Measurements from ENCODE around the gene GLS.
"Not testable (repeated sequence)": the region's sequence is repeated elsewhere in the genome, so short reads cannot be mapped to it uniquely, and the experiment has no call there.

GLS gene

DNA sequence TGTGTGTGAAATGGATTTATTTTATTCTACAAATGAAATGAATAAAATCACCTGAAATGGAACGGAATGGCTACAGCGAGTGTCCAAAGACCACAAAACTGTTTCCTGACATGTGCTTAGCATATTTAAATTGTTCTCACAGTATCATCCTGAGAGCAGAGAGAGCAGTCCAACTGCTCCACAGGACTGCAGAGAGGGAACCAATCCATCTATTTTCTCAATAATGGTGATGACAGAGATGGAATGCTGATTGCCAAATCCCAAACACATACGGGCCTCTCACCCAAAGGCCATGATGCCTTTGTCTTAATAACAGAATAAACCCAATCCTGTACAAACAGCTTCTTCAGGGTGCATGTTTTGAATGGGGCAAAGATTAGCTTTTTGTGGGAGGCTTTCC is 92.2 kb downstream of the GLS start:
- DNase-seq (ENCODE audit: low spot score) = no peak

DNA sequence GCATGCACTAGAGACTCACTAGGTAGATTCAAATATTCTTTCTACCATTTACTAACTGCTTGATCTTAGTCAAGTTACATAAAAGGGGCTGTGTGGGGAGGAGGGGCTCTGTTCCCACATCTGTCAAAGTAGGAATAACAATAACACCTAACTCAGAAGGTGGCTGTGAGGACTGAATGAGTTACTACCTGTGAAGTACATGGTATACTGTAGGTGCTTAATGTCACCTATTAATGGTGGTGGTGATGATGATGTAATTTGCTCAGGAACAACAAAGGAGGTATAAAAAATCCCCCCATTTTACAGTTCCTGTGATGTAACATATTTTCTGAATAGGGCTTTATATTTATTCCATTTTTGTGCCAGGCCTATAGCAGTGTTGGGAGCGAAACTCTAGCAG is 92.6 kb downstream of the GLS start:
- DNase-seq (ENCODE audit: low spot score) = no peak

DNA sequence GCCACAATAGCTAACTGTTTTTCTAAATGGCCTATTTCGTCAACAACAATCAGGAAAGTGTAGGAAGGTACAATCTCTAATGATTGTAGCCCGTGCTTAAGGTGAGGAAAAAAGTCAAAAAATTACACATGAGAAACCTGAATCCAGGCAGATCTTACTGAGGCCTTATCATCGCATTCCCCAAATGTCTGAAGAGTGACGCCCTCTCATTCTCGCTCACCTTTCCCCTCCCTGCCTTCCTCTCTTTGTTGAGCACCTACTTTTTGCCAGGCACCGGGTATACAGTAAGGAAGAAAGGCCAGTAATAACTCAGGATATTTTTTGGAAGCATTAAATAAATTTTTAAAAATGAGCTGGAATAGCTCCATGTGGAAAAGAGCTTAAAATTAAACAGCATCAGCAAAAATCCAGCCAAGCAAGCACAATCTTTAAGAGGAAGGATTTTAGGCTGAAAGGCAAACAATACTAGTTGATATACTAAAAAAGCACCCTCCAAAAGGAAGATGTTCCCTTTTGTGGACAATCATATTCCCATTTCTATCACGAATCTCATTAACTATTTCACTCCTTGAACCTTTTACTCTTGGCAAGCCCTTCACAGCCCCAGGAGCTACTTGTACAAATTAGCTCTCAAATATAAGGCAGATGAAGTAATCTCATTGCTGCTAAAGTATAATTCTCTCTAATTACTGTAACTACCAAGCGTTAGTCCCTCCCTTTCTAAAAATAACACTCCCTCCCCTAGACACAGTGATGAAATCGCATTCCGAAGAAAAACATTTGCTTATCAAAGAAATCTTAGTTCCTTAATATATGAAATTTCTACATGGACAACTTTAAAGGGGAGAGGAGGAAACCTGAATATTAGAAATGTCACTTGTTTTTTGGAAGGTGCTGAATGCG is 93.4 kb downstream of the GLS start:
- DNase-seq (ENCODE audit: low spot score) = no peak

DNA sequence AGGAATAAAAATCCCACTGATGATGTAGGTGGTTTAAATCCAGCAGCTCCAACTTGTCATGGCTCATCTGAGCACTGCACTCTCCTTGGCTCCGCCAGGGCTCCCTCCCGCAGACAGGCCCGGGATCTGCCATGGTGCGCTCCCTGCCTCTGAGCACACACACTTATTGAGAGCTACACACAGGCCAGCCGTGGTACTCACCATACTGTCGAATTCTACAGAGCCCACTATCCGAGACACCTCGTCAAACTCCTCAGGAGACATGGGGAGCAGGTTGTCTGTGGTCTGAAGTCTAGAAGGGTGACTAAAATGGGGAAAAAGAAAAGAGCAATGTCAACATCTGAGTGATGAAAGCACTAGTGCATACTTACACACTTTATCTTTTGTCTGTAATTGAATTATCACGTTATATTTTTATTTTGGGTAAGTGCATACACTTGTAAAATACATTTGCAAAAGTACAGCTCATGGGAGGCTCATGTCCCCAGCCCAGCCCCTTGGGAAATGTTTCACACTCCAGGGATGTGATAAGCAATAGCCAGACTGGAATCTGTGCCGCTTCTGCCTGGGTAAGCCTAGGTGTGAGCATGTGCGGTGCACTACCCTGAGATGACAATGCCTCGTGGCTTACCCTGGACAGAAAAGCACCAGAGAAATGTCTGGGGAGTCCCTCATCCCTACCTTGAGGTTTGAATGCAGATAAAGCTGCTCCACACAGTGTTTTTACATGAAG is 94.2 kb downstream of the GLS start:
- no peak for DNase-seq (ENCODE audit: low spot score)

DNA sequence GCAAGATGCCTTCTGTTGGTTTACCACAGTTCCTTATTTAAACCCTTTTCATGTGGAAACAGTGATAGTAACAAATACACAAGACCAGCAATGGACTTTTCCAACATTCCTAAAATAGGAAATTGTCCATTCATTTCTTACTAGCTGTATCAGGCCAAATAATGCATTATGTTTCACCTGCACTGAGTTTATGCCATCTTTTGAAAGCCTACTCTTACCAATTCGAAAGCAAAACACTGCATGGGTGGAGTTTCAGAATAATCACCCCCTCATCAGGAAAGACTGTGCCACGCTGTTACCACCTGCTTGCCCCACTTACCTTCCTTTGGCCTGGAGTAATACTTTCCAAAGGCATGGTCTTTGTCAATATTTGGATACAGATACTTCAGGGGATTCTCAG is 95.9 kb downstream of the GLS start:
- DNase-seq (ENCODE audit: low spot score) = no peak

DNA sequence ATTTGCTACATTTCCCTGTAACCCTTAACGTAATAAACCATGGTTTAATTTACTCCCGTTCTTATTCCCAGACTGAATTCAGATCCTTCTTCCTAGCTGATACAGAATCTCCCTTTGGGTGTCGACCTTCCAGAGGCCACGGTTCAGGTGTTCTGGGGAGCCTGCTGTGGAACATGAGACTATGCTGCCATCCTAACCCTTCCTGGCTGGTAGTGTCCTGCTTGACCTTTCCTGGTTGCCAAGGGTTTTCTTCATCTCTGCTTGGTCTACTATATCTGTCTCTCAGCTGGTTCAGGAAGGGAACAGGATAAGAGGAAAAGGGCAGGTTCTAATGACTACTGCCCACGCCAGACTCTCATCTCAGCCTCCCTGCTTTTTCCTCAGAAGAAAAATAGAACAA is 96.9 kb downstream of the GLS start:
- DNase-seq (ENCODE audit: low spot score) = no peak

DNA sequence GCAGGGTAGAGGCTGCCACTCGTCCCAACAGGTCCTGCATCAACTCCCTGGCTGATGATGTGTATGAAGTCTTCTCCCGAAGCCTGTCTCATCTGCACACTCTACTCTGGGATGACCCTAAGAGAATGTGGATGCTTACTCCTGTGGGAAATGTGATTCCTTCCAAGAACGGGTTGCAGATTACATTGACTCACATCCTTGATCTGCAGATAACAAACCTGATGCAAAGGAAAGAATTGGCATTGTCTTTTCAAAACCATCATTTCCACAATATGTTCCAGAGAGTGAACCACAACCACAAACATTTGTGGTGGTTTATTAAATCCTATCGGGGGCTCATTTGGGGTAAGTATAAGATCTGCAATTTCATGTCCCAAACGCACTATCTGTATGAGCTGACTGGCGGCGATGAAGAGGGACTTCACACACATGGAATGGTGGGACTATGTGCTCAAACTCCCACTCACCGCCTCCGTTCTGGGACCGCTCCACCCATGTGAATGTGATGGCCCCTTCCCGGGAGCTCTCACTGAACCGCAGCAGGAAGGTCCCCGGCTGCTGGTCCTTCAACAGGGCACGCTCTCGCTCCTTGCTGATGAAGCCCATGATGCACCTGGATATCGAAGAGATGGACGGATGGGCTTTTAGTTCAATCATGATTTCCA is 97.9 kb downstream of the GLS start:
- DNase-seq (ENCODE audit: low spot score) = no peak

DNA sequence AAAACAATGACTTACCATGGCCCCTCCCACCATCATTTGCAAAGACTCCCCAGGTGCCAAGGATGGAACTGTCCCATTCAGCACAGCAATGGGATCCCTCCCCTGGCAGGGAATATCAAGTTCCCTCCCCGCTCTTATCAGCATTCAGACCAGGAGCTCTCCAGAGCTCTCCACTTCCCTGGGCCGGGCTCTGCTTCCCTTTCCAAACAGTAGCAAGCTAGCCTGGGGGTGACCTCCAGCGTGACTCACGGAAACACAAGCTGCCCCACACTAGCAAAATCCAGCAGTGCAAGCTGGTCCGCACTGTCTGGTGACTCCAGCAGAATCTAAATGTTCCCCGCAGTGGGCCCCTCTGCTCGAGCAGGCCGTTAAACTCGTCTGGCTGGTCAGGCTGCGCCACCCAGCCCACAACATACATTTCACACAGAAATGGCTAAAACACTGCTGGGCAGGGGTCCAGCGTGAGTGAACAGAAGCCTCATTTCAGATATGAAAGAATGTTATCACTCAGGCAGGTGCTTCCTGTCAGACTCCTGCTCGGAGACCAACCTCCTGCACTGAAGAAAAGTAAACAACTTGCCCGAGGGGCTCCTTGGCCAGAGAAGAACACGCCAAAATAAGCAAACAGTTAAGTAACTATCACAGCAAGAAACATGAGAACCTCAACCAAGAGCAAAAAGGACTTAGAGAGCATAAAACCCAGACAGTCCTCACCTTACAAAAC is 99.4 kb downstream of the GLS start:
- peak; percentile 11 for DNase-seq (ENCODE audit: low spot score)

DNA sequence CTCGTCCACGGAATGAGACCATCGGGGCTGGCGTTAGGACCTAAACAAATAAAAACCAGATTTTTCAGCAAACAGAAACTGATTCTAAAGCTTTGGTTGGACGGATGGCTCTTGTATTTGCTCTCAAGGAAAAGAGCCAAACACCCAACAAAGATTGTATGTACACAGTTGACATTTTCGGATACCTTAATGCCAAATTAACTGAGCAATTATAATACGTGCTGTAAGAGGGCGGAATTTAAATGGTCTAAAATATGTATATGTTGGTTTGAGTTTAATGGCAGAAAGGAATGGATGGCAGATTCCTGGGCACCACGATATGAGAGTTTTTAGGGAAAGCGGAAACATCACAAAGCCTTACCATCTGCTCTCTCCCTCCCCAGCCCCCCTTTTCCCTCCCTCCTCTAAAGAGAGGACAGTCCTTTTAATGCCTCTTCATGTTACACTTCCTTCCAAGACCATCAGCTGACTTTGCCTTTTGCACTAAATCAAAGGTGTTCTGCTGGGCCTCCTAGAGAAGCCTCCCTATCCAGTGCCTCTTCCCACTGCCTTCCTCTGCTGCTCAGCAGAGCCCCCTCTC is 100.1 kb downstream of the GLS start:
- DNase-seq (ENCODE audit: low spot score) = no peak

DNA sequence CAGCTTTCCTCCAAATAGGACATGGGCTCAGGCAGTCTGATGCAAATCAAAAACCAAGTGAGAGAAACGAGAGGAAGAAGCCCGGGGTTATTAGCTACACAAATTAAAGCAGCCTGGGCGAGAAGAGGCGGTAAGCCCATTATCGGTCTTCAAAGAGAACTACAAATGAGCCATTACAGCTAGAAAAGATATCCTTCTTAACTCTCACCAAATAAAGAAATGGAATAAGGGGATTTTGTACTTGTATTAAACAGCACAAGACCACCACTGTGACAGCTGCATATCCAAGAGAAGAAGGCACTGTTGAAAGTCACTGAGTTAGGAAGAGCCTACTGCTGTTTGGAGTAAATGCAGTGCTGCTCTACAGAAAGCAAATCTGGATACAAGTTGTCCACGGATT is 100.7 kb downstream of the GLS start:
- no peak for DNase-seq (ENCODE audit: low spot score)

DNA sequence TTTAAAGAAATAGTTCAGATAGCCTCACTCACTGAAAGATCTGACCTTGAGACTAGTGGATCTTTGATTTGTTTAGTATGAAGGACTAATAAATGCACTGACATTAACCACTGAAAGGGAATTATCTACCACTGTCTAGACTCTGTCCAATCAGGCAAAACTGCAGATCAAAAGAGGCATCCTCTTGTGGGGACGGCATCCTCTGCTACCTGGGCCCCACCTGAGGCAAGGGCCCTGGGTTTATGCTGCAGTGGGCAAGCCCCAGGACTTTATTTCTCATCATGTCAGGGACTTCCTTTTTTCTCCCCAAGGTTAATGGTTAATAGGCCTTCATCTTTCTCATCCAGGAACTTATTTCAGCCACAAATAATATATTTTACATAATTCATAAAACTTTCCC is 101.1 kb downstream of the GLS start:
- DNase-seq (ENCODE audit: low spot score) = no peak

DNA sequence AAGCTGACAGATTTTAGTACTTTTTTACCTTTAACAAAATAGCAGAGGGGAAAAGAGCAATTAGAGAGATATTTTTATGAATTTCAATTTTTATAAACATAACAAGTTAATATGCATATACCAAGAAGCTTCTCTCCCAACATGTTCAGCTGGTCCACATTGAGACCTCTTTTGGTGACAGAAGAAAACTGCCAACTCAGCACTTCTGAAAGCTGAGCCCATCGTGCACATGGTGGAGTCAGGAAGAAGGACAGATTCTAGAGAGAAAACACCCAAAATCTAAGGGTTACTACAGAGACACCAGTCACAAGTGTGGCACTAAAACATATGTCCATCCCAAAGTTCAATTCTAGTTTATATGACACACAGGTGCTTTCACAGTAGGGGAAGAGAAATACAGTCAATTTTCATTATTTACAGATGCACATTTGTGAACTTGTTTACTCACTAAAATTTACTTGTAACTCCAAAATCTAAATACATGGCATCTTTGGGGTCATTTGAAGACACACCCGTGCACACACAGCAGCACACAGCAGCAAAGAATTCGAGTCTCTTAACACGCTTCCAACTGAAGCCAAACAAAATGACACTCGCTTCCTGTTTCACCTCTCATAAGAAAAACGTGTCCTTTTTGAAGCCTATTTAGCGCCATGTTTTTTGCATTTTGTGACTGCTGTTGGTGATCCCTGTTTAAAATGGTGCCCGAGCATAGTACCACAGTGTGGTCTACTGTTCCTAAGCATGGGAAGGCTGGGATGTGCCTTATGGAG is 101.8 kb downstream of the GLS start:
- no peak for DNase-seq (ENCODE audit: low spot score)

DNA sequence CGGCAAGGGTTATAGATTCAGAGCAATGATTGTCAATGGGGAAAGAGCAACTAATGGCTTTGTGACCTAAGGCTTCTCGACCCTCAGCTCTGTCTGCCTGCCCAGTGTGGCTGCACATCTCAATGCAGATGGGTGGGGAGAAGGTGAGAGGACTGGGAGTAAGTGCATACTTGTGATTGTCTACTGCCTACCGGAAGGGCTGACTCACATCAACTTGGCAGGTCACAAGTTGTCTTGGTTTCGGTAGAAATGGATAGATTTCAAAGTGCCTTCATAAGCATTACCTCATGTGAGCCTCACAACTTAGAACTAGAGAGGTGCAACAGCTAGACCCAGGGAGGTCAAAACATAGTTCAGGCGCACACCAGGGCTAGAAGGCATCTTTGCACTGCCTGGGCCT is 104.0 kb downstream of the GLS start:
- no peak for DNase-seq (ENCODE audit: low spot score)

DNA sequence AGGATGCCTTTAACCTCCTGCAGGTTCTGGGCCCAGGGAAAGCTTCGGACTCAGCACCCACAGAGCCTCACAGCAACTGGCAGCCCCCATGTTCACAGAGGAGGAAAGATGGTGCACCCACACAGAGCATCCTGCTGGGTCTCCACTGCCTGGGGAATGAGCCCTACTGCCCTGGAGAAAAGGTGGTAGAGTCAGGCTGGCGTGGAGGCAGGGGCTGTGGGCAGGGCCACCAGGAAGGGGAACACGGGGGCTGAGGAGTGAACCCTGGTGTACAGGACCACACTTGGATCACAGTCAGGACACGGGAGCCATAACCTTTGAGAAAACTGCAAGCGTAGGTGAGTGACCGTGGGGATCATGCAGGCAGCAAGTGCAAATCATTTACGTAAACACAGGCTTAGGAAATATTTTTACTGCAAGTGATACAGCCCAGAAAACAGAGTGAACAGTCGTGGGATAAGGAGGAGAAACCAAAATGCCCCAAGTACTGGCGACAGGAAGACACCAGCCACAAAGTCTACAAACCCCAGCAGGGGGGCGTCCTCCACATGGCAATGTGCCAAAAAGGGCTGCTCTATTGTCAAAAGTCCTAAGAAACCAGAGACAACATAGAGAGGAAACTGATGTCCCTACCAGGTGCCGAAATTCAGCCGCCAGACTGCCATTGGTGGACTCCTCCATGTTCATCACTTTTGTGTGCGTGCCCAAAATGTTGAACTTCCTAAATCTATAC is 105.8 kb downstream of the GLS start:
- peak; percentile 27 for DNase-seq (ENCODE audit: low spot score)

DNA sequence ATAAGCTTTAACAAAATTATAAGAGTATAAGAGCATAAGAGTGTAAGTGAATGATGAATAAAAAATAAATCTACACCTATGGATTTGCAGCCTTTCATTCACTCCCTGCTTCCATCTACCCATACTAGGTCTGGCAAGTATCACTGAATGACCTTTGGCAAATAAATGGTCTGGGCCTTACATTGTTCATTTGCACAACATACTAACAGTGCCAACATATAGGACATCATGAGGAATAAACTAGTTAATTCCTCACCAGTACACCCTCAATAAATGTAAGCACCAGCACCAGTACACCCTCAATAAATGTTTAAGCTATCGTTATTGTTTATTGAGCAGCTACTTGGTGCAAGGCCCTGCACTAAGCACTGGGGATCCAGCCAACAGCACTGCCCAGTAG is 106.5 kb downstream of the GLS start:
- no peak for DNase-seq (ENCODE audit: low spot score)

DNA sequence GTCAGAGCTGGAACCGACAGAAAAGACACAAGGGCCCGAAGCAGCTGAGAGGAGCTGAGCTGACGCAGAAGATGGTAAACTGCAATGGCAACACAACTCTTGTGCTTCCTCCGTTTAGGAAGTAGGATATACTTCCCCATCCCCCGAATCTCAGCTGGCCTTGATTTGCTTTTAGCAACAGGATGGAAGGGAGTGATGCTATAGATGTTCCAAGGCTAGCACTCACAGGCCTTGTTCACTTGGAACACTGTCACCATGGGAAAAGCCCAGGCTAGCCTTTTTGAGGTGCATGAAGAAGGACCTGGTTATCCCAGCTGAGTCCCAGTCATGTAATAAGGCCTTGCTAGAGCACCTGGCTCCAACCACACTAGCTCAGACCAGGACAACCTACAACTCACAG is 107.3 kb downstream of the GLS start:
- DNase-seq (ENCODE audit: low spot score) = no peak

DNA sequence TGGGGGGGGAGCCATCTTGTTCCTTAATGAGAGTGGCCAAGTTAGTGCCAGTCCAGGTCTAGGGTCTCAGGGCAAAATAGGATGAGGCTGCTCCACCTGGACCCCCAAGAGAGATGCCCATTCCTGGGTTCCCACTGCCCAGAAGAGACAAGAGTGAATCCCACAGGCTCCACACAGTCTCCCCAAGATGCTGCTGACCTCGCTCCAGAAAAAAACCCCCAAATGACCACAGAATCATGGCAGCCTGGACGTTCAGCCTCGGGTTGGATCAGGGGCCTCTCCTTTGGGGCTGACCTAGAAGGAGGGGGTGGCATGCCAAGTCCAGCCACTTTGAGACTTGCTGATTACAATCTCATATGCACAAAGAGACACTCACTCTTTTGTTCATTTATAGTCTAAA is 108.3 kb downstream of the GLS start:
- DNase-seq (ENCODE audit: low spot score) = no peak

DNA sequence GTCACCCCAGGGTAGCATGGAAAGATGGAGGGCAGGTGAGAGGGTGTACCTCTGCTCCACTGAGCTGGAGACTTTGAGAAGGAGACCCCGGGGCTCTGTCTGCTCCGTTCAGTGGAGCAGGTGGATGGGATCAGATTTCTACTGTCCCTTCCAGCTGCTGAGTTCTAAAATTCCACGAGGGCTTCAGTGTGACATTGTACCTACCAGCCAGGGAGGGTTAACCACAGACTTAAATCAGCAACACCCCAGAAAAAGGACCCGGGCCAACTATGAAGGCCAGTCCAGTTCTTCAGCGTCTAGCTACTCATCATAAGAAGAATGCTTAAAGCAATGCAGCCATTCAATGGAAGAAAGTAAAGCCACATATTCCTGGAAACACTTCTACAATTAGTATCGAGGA is 109.5 kb downstream of the GLS start:
- DNase-seq (ENCODE audit: low spot score) = no peak

DNA sequence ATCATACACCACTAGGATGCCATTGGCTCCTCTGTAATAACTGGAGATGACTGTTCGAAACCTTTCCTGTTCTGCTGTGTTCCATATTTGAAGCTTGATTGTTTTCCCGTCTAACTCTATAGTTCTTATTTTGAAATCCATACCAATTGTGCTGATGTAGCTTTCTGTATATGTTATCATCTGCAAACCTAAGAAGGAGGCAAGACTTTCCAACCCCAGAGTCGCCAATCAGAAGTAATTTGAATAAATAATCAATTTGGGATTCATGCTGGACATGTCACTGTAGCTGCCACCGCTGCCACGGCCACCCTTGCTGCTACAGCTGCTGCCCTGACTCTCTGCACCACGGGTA is 112.6 kb downstream of the GLS start:
- DNase-seq (ENCODE audit: low spot score) = no peak

DNA sequence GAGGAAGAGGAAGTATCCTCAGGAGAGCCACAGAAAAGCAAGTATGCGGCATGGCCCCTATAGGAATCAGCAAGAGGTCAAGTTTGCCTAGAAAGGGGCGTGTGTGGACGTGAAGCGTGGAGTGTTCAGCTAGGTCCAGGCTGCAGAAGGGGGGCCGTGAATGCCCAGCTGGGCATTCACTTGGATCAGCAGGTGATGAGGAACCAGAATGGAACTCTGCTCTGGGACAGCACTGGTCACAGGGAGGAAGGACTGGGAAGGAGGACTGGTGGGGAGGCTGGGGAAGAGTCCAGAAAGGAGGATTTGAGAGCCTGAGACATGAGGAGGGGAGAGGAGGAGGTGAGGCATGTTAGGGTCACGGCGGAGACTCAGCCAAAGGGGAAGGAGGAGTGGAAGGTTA is 113.5 kb downstream of the GLS start:
- DNase-seq (ENCODE audit: low spot score) = no peak

DNA sequence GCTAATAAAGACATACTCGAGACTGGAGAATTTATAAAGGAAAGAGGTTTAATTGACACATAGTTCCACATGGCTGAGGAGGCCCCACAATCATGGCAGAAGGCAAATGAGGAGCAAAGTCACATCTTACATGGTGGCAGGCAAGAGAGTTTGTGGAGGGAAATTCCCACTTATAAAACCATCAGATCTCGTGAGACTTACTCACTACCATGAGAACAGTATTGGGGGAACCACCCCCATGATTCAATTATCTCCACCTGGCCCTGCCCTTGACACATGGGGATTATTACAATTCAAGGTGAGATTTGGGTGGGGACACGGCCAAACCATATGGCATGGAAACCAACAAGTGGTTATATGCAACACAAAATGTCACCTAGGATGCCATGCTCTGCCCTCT is 114.7 kb downstream of the GLS start:
- DNase-seq (ENCODE audit: low spot score) = not testable (repeated sequence)
